BE2C (cell line): Measurements from ENCODE around the gene FRMD4B.

Experiments
- DNase-seq: peaks from one replicate; pipeline ENCODE4 v3.0.0-alpha.2; 2020
- H3K27me3 ChIP-seq: fragments of 250-450 bp; sonication (Bioruptor Pico); 2 replicates; pipeline ENCODE4 v1.5.1; 2020; ENCODE audit warnings: mild to moderate bottlenecking
- H3K36me3 ChIP-seq: fragments of 250-450 bp; sonication (Bioruptor Pico); 2 replicates; pipeline ENCODE4 v1.5.1; 2020; ENCODE audit warnings: mild to moderate bottlenecking
- H3K4me1 ChIP-seq: fragments of 250-450 bp; sonication (Bioruptor Pico); 2 replicates; pipeline ENCODE4 v1.5.1; 2020
- H3K4me3 ChIP-seq: 2 replicates; pipeline ENCODE4 v1.5.1; 2011; ENCODE audit warnings: low read depth, low read length
- H3K9me3 ChIP-seq: fragments of 250-450 bp; sonication (Bioruptor Pico); 2 replicates; pipeline ENCODE4 v1.5.1; 2020
- CTCF ChIP-seq: IDR thresholded peaks from 2 replicates; pipeline ENCODE4 v1.5.1; 2012; ENCODE audit warnings: mild to moderate bottlenecking, low read depth, low read length

Gene FRMD4B

GRCh38 chr3:69120879-69121464 lies 264.9 kb downstream of the FRMD4B start:
- H3K27me3 ChIP-seq: no peaks in the 10 kb centered on the region
- peak; percentile 76 for DNase-seq
- peak; percentile 99 for TF ChIP-seq CTCF

More at GRCh38 chr3:69120879-69121464, 264.9 kb downstream of the FRMD4B start:
- Histone ChIP-seq H3K4me3 (no peak overlapping the region), H3K36me3 (no peaks in the 10 kb centered on the region), H3K4me1 (no peaks in the 10 kb centered on the region), H3K9me3 (no peaks in the 10 kb centered on the region)
